Parathyroid adenoma (tissue), 2 donors: ENCODE results near the gene EIF2B2.

Experiments used
- H2AFZ ChIP-seq: fragments of 300-600 bp; sonication (generic); one replicate; pipeline ENCODE4 v1.7.0; 2017; ENCODE audit warnings: antibody characterized with exemption, mild to moderate bottlenecking
- H3K27ac ChIP-seq: fragments of 300-600 bp; sonication (generic); one replicate; pipeline ENCODE4 v1.7.0; 2017
- H3K27me3 ChIP-seq: fragments of 300-600 bp; sonication (generic); one replicate; pipeline ENCODE4 v1.7.0; 2017; ENCODE audit warnings: low read length; ENCODE audit not compliant: control insufficient read depth, insufficient read depth
- H3K36me3 ChIP-seq: fragments of 300-600 bp; sonication (generic); one replicate; pipeline ENCODE4 v1.7.0; 2017; ENCODE audit warnings: low read length; ENCODE audit not compliant: control insufficient read depth, insufficient read depth
- H3K4me1 ChIP-seq: fragments of 300-600 bp; sonication (generic); one replicate; pipeline ENCODE4 v1.7.0; 2017; ENCODE audit warnings: control low read depth
- H3K4me2 ChIP-seq: fragments of 300-600 bp; sonication (generic); one replicate; pipeline ENCODE4 v1.7.0; 2017; ENCODE audit warnings: low read length
- H3K4me3 ChIP-seq: fragments of 300-600 bp; sonication (generic); one replicate; pipeline ENCODE4 v1.7.0; 2017; ENCODE audit warnings: low read depth, low read length
- H3K79me2 ChIP-seq: fragments of 300-600 bp; sonication (generic); one replicate; pipeline ENCODE4 v1.7.0; 2017; ENCODE audit warnings: control low read depth
- H3K9ac ChIP-seq: fragments of 300-600 bp; sonication (generic); one replicate; pipeline ENCODE4 v1.7.0; 2017; ENCODE audit warnings: mild to moderate bottlenecking
- H3K9me3 ChIP-seq: fragments of 300-600 bp; sonication (generic); one replicate; pipeline ENCODE4 v1.7.0; 2017; ENCODE audit warnings: low read length; ENCODE audit not compliant: control insufficient read depth
- CTCF ChIP-seq: fragments of 300-600 bp; sonication (generic); IDR thresholded peaks from one replicate; pipeline ENCODE4 v1.7.0; 2017; ENCODE audit warnings: antibody characterized with exemption, mild to moderate bottlenecking
- donor health status: primary hyperparathyroidism.

The EIF2B2 gene

GRCh38 chr14:74979029-74979428 is 23.7 kb upstream of the EIF2B2 start:
- Histone ChIP-seq H2AFZ (no peak overlapping the region), H3K9ac (no peak overlapping the region), H3K79me2 (no peaks in the 10 kb centered on the region), H3K9me3 (no peaks in the 10 kb centered on the region), H3K4me1 (no peaks in the 10 kb centered on the region), H3K27ac (no peak overlapping the region), H3K4me2 (no peak overlapping the region), H3K27me3 (no peaks in the 10 kb centered on the region), H3K4me3 (no peak overlapping the region), H3K36me3 (no peaks in the 10 kb centered on the region)
- no peak for TF ChIP-seq CTCF

GRCh38 chr14:74979442-74980397 is 23.0 kb upstream of the EIF2B2 start:
- H3K9me3 ChIP-seq, result no peaks in the 10 kb centered on the region
- H3K4me1 ChIP-seq, result no peaks in the 10 kb centered on the region
- no peak overlapping the region for H3K27ac ChIP-seq
- no peak overlapping the region for H3K4me2 ChIP-seq
- no peak overlapping the region for H3K9ac ChIP-seq
- no peak overlapping the region for H3K4me3 ChIP-seq
- H3K79me2 ChIP-seq, result no peaks in the 10 kb centered on the region
- TF ChIP-seq CTCF, result no peak
- H3K27me3 ChIP-seq, result no peaks in the 10 kb centered on the region
- no peaks in the 10 kb centered on the region for H3K36me3 ChIP-seq
- no peak overlapping the region for H2AFZ ChIP-seq

- H3K4me2 ChIP-seq, result no peak overlapping the region
- H2AFZ ChIP-seq, result no peak overlapping the region
- H3K36me3 ChIP-seq, result no peaks in the 10 kb centered on the region
- H3K27ac ChIP-seq, result no peak overlapping the region
- TF ChIP-seq CTCF, result no peak
- no peaks in the 10 kb centered on the region for H3K79me2 ChIP-seq
- H3K9ac ChIP-seq, result no peak overlapping the region
- no peaks in the 10 kb centered on the region for H3K9me3 ChIP-seq
- no peaks in the 10 kb centered on the region for H3K4me1 ChIP-seq
- H3K27me3 ChIP-seq, result no peaks in the 10 kb centered on the region
- no peak overlapping the region for H3K4me3 ChIP-seq
These were observed 22.4 kb upstream of the EIF2B2 start for GRCh38 chr14:74980398-74980730.

- Histone ChIP-seq H3K9ac (no peak overlapping the region), H3K36me3 (no peaks in the 10 kb centered on the region), H3K9me3 (no peaks in the 10 kb centered on the region), H3K27me3 (no peaks in the 10 kb centered on the region), H3K4me3 (no peak overlapping the region), H3K4me2 (no peak overlapping the region), H2AFZ (no peak overlapping the region), H3K4me1 (no peaks in the 10 kb centered on the region), H3K27ac (no peak overlapping the region), H3K79me2 (no peaks in the 10 kb centered on the region)
- TF ChIP-seq CTCF, result no peak
These were observed 21.8 kb upstream of the EIF2B2 start for GRCh38 chr14:74980731-74981461.
